Activated CD4-positive, alpha-beta T cell treated with anti-CD3 and anti-CD28 coated beads for 36 hours (primary cell): ENCODE data around the gene TTC31. TPM values are rescaled to one million over a fixed set of nuclear protein-coding genes. Genes with fewer than 3 reads are reported as not detected.
A peak's percentile ranks its signal among the peaks of the same experiment; 100 is the strongest.
"Not testable (repeated sequence)": the region's sequence is repeated elsewhere in the genome, so short reads cannot be mapped to it uniquely, and the experiment has no call there.

Source experiments
- ATAC-seq: fragments of 200-7000 bp; cut with Tn5 transposase; one replicate; pipeline ENCODE4 v1.10.0; 2021; ENCODE audit warnings: mild to moderate bottlenecking, moderate library complexity
- CTCF ChIA-PET: fragments of 350-600 bp; sonication (Branson Sonifier 250); formaldehyde crosslinking; loops from one replicate; lab custom pipeline; 2021; ENCODE audit warnings: antibody characterized with exemption; lab: Charles Lee
- POLR2A ChIA-PET: fragments of 350-600 bp; sonication (Branson Sonifier 250); formaldehyde crosslinking; loops from one replicate; lab custom pipeline; 2021; ENCODE audit warnings: antibody characterized with exemption, inconsistent platforms; lab: Charles Lee
- DNase-seq: peaks from one replicate; pipeline ENCODE4 v3.0.0-alpha.2; 2020
- H3K27ac Mint-ChIP-seq: one replicate; pipeline ENCODE4 v1.8.0; 2021; ENCODE audit warnings: mixed read lengths
- H3K27me3 Mint-ChIP-seq: one replicate; pipeline ENCODE4 v1.8.0; 2021; ENCODE audit warnings: mixed read lengths
- H3K36me3 Mint-ChIP-seq: one replicate; pipeline ENCODE4 v1.8.0; 2021; ENCODE audit warnings: low read depth, mixed read lengths
- H3K4me1 Mint-ChIP-seq: one replicate; pipeline ENCODE4 v1.8.0; 2021; ENCODE audit warnings: mixed read lengths
- H3K4me3 Mint-ChIP-seq: one replicate; pipeline ENCODE4 v1.8.0; 2021; ENCODE audit warnings: mild to moderate bottlenecking, moderate library complexity, mixed read lengths
- H3K9me3 Mint-ChIP-seq: one replicate; pipeline ENCODE4 v1.8.0; 2021; ENCODE audit warnings: low read depth, mixed read lengths
- intact Hi-C, 2 experiments: fragments of 100-400 bp; cut with DNase I in 1 of 2; cut with micrococcal nuclease in 1 of 2; formaldehyde crosslinking; loops; one replicate each; pipeline versions ENCODE4 v1.14.2 to v1.15.1; 2022 to 2024; cut with DNase I, micrococcal nuclease
- total RNA-seq, 2 experiments: library from RNA; stranded (reverse); gene quantifications; one replicate each; pipeline ENCODE4 v1.2.3, GENCODE V29; 2021

TTC31 gene
- total RNA-seq, 2 experiments from 2014 or later = 24.0 to 24.6 TPM

GRCh38 chr2:74470742-74471141, 12.1 kb upstream of the TTC31 start:
- ATAC-seq, intact Hi-C loops, H3K27me3 Mint-ChIP-seq, H3K9me3 Mint-ChIP-seq, DNase-seq: not testable (repeated sequence)
- H3K4me1 Mint-ChIP-seq = peaks cover 24% of the 10 kb centered on the region
- H3K36me3 Mint-ChIP-seq = peaks cover 18% of the 10 kb centered on the region
- H3K4me3 Mint-ChIP-seq = peak overlapping the region; percentile 28
- ChIA-PET CTCF (interaction anchor here (1.0 to 5.3 kb wide), 4 partner anchors 12 to 116 kb away, joined by 3 to 44 read pairs (median 21); partner anchors contain the start of genes AUP1, CCDC142, INO80B and TTC31), POLR2A (interaction anchor here (0.8 to 1.3 kb wide), 3 partner anchors 11 to 16 kb away, joined by 3 read pairs; partner anchors contain the start of genes INO80B and WBP1)
- peak overlapping the region; percentile 86 for H3K27ac Mint-ChIP-seq

DNA sequence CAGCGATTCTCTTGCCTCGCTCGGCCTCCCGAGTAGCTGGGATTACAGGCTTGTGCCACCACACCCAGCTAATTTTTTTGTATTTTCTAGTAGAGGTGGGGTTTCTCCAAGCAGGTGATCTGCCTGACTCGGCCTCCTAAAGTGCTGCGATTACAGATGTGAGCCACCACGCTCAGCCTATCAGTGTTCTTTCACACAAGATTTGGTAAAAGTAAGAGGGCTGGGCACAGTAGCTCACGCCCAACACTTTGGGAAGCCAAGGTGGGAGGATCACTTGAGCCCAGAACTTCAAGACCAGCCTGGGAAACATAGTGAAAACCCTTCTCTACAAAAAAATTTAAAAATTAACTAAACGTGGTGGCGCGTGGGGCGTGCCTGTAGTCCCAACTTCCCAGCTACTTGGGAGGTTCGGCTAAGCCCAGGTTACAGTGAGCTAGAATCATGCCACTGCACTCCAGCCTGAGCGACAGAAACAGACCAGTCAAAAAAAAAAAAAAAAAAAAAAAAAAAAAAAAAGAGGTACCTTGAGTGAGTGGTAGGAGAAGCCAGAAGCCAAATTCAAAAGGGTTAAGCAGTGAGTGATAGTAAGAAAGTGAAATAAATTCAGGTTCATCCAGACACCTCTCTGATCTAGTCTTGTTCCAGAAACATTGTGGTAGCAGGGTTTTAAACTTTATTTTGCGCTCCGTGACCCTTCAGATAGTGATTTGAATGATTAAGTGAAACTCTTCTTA, 11.4 kb upstream of the TTC31 start:
- no peaks in the 10 kb centered on the region for H3K27me3 Mint-ChIP-seq
- H3K27ac Mint-ChIP-seq = peak overlapping the region; percentile 93
- peak overlapping the region; percentile 98 for H3K4me3 Mint-ChIP-seq
- DNase-seq (no peak), ATAC-seq (peak; percentile 8)
- CTCF ChIA-PET = interaction anchor here (0.6 to 5.3 kb wide), 5 partner anchors 10 to 115 kb away, joined by 3 to 44 read pairs (median 3); partner anchors contain the start of genes AUP1, CCDC142, INO80B and TTC31
- peaks cover 18% of the 10 kb centered on the region for H3K36me3 Mint-ChIP-seq
- peaks cover 21% of the 10 kb centered on the region for H3K4me1 Mint-ChIP-seq
- no peaks in the 10 kb centered on the region for H3K9me3 Mint-ChIP-seq
- POLR2A ChIA-PET = interaction anchor here (0.6 to 1.4 kb wide), 5 partner anchors 10 to 105 kb away, joined by 3 to 6 read pairs (median 3); partner anchors contain the start of genes INO80B and WBP1
- intact Hi-C loops = loop anchor here (1.0 to 2.0 kb wide), 9 partner anchors 11 to 735 kb away; partner anchors contain the start of genes AUP1 (in 2 of the 2), HTRA2 (in 2 of the 2), WBP1 (in 2 of the 2) and C2orf81 (in 1 of the 2)

DNA sequence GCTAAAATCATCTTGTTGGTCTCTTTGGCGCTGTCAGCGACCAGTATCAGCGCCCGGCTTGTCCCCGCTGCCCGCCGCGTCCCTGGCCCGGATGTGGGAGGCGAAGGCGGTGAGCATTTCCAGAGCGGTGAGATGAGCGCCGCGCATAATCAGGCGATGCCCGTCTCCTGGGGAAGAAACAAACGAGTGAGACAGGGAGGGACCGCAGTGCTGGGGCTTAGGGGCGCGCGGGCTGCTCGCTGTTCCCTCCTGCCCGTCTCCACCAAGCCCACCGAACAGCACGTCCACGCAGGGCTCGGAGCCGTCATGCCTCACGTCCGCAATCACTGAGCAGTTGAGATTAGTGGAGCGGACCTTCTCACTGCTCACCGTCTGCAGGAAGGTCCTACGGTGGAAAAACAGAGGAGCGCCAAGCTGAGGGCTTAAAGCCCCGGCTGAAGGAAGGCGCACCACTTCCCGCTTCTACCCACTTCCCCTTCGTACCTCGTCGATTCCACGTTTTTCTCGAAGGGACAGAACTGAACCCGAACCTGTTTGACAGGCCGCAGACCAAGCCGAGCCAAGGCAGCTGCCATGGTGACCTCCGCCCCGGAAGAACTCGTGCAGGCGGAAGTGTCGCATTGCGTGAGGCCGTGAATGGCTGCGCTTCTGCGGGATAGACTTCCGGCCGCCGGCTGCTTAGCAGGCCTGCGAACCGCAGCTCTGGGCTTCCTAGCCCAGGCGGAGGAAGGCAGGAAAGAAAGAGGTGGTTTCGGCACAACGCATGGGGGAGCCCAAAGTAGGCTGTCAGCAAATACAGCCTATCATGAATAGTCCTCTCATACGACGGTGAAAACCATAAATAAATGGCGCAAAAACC, 10.6 kb upstream of the TTC31 start, which contains the start of gene MRPL53:
Gene MRPL53 (minus strand): TSS at position 595 of the 859 bp plus-strand sequence. CDS start 20 bp downstream, at position 575.
- H3K4me1 Mint-ChIP-seq = peaks cover 21% of the 10 kb centered on the region
- CTCF ChIA-PET = interaction anchor here (0.6 to 5.3 kb wide), 5 partner anchors 10 to 59 kb away, joined by 3 to 44 read pairs (median 4); partner anchors contain the start of genes CCDC142, DQX1, INO80B and TTC31
- intact Hi-C loops = loop anchor here (1.0 to 2.0 kb wide), 9 partner anchors 10 to 736 kb away; partner anchors contain the start of genes AUP1 (in 2 of the 2), HTRA2 (in 2 of the 2), WBP1 (in 2 of the 2) and C2orf81 (in 1 of the 2)
- peak; percentile 92 for ATAC-seq
- peak; percentile 97 for DNase-seq
- peaks cover 20% of the 10 kb centered on the region for H3K36me3 Mint-ChIP-seq
- H3K4me3 Mint-ChIP-seq = peak within 1 kb of the TSS; percentile 98
- POLR2A ChIA-PET = interaction anchor here (0.6 to 1.4 kb wide), 4 partner anchors 9 to 428 kb away, joined by 3 to 8 read pairs (median 6); partner anchors contain the start of genes CCDC142 and WBP1
- no peaks in the 10 kb centered on the region for H3K27me3 Mint-ChIP-seq
- H3K27ac Mint-ChIP-seq = peak within 1 kb of the TSS; percentile 93
- no peaks in the 10 kb centered on the region for H3K9me3 Mint-ChIP-seq

GRCh38 chr2:74472945-74473258, 10.0 kb upstream of the TTC31 start:
- ATAC-seq = no peak
- CTCF ChIA-PET = interaction anchor here (0.6 to 5.3 kb wide), 5 partner anchors 9 to 59 kb away, joined by 3 to 44 read pairs (median 4); partner anchors contain the start of genes CCDC142, DQX1, INO80B and TTC31
- no peaks in the 10 kb centered on the region for H3K27me3 Mint-ChIP-seq

DNA sequence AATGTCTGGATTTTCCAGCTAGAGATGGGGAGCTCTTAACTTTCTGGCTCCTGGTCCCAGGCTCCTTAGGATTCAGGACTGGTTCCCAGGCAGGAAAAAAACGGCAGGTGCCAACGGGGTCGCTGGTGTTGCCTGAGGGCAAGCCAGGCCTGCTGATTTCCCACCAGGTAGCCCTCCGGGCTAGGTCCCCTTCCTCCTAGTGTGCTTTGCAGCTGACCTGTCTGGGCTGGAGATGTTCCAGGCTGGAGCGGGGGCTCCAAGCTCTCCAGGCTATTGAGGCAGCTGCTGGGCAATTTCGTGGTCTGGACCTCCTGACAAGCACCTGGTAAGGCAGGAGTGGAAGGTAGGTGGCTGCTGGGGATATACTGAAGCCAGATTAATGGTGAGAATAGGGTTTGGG, 8.4 kb upstream of the TTC31 start:
- H3K36me3 Mint-ChIP-seq = peaks cover 27% of the 10 kb centered on the region
- ATAC-seq (no peak), DNase-seq (no peak)
- H3K4me3 Mint-ChIP-seq = no peak overlapping the region
- H3K9me3 Mint-ChIP-seq = no peaks in the 10 kb centered on the region
- intact Hi-C loops = no loop called here
- no peaks in the 10 kb centered on the region for H3K27me3 Mint-ChIP-seq
- peaks cover 21% of the 10 kb centered on the region for H3K4me1 Mint-ChIP-seq
- POLR2A ChIA-PET = interaction anchor here (0.6 kb wide), 1 partner anchor 22 kb away, joined by 8 read pairs; no protein-coding TSS in a partner anchor
- H3K27ac Mint-ChIP-seq = peak overlapping the region; percentile 19
- CTCF ChIA-PET = interaction anchor here (0.7 to 5.3 kb wide), 5 partner anchors 8 to 1713 kb away, joined by 3 to 44 read pairs (median 4); partner anchors contain the start of genes CCDC142, INO80B, TTC31 and WBP1

More at GRCh38 chr2:74472945-74473258, 10.0 kb upstream of the TTC31 start:
- H3K9me3 Mint-ChIP-seq = no peaks in the 10 kb centered on the region
- DNase-seq = no peak
- peaks cover 24% of the 10 kb centered on the region for H3K36me3 Mint-ChIP-seq
- peaks cover 21% of the 10 kb centered on the region for H3K4me1 Mint-ChIP-seq
- intact Hi-C loops = loop anchor here (1.0 to 2.0 kb wide), 10 partner anchors 8 to 736 kb away; partner anchors contain the start of genes AUP1 (in 2 of the 2), HTRA2 (in 2 of the 2), WBP1 (in 2 of the 2) and C2orf81 (in 1 of the 2)
- POLR2A ChIA-PET = interaction anchor here (1.3 to 1.4 kb wide), 2 partner anchors 9 to 15 kb away, joined by 6 read pairs; partner anchors contain the start of genes CCDC142 and WBP1
- H3K4me3 Mint-ChIP-seq = peak overlapping the region; percentile 98
- H3K27ac Mint-ChIP-seq = peak overlapping the region; percentile 93

- Mint-ChIP-seq H3K36me3 (peaks cover 27% of the 10 kb centered on the region), H3K27me3 (no peaks in the 10 kb centered on the region), H3K4me1 (peaks cover 22% of the 10 kb centered on the region), H3K27ac (no peak overlapping the region), H3K4me3 (no peak overlapping the region), H3K9me3 (no peaks in the 10 kb centered on the region)
- DNase-seq = peak; percentile 28
- CTCF ChIA-PET = interaction anchor here (0.7 to 5.3 kb wide), 6 partner anchors 7 to 86 kb away, joined by 3 to 44 read pairs (median 5); partner anchors contain the start of genes CCDC142, INO80B, TTC31 and WBP1
- ATAC-seq = no peak
- intact Hi-C loops = no loop called here
- POLR2A ChIA-PET = interaction anchor here (0.6 kb wide), 1 partner anchor 23 kb away, joined by 8 read pairs; no protein-coding TSS in a partner anchor
Measured at GRCh38 chr2:74474899-74475298, 8.0 kb upstream of the TTC31 start.

- DNase-seq = no peak
- CTCF ChIA-PET = interaction anchor here (0.7 to 5.2 kb wide), 14 partner anchors 8 to 657 kb away, joined by 3 to 62 read pairs (median 3); partner anchors contain the start of genes AUP1, HTRA2, INO80B and LBX2
- no peak for ATAC-seq
- Mint-ChIP-seq H3K4me1 (peaks cover 31% of the 10 kb centered on the region), H3K27me3 (no peaks in the 10 kb centered on the region), H3K4me3 (peak overlapping the region; percentile 90), H3K9me3 (no peaks in the 10 kb centered on the region), H3K36me3 (peaks cover 19% of the 10 kb centered on the region), H3K27ac (no peak overlapping the region)
- intact Hi-C loops = no loop called here
- POLR2A ChIA-PET = interaction anchor here (0.5 to 3.2 kb wide), 5 partner anchors 9 to 100 kb away, joined by 3 to 18 read pairs (median 6); partner anchors contain the start of genes INO80B, MRPL53 and WBP1
Measured at GRCh38 chr2:74481431-74481830, 1.4 kb upstream of the TTC31 start.

- intact Hi-C loops = loop anchor here (1.0 to 2.0 kb wide), 6 partner anchors 10 to 1097 kb away; partner anchors contain the start of genes ALMS1 (in 1 of the 2), C2orf81 (in 1 of the 2), DOK1 (in 1 of the 2) and INO80B (in 1 of the 2)
- H3K36me3 Mint-ChIP-seq = peaks cover 21% of the 10 kb centered on the region
- ChIA-PET POLR2A (interaction anchor here (0.5 to 3.2 kb wide), 7 partner anchors 9 to 100 kb away, joined by 3 to 18 read pairs (median 3); partner anchors contain the start of genes AUP1, HTRA2, INO80B and MRPL53), CTCF (interaction anchor here (0.5 to 5.2 kb wide), 20 partner anchors 9 to 658 kb away, joined by 3 to 62 read pairs (median 4); partner anchors contain the start of genes AUP1, DQX1, HTRA2 and INO80B)
- ATAC-seq (peak; percentile 37), DNase-seq (peak; percentile 75)
- peak overlapping the region; percentile 90 for H3K4me3 Mint-ChIP-seq
- H3K27ac Mint-ChIP-seq = peak overlapping the region; percentile 99
- H3K9me3 Mint-ChIP-seq = no peaks in the 10 kb centered on the region
- H3K27me3 Mint-ChIP-seq = no peaks in the 10 kb centered on the region
- H3K4me1 Mint-ChIP-seq = peaks cover 31% of the 10 kb centered on the region
Measured at GRCh38 chr2:74481961-74482800, 700 bp upstream of the TTC31 start.

DNA sequence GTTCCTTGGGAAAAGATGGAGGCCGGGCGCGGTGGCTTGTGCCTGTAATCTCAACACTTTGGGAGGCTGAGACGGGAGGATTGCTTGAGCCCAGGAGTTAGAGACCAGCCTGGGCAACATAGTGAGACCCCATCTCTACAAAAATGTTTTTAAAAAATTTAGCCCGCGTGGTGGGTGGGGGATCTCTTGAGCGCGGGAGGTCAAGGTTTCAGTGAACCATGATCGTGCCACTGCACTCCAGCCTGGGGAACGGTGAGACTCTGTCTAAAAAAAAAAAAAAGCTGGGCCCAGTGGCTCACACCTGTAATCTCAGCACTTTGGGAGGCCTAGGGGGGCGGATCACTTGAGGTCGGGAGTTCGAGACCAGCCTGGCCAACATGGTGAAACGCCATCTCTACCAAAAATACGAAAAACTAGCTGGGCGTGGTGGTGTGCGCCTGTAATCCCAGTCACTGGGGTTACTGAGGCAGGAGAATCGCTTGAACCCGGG, 839 bp downstream of the TTC31 start:
- POLR2A ChIA-PET, H3K27me3 Mint-ChIP-seq, DNase-seq, ATAC-seq, H3K9me3 Mint-ChIP-seq: not testable (repeated sequence)
- intact Hi-C loops = loop anchor here (1.0 to 2.0 kb wide), 15 partner anchors 11 to 1099 kb away; partner anchors contain the start of genes AUP1 (in 2 of the 2), C2orf81 (in 2 of the 2), DOK1 (in 2 of the 2) and HTRA2 (in 2 of the 2)
- peaks cover 17% of the 10 kb centered on the region for H3K36me3 Mint-ChIP-seq
- peak overlapping the region; percentile 90 for H3K4me3 Mint-ChIP-seq
- CTCF ChIA-PET = interaction anchor here (0.6 to 5.2 kb wide), 13 partner anchors 11 to 728 kb away, joined by 3 to 62 read pairs (median 6); partner anchors contain the start of genes AUP1, HTRA2, INO80B and LBX2
- H3K27ac Mint-ChIP-seq = peak overlapping the region; percentile 99
- peaks cover 31% of the 10 kb centered on the region for H3K4me1 Mint-ChIP-seq
